ENCODE results near the gene ENTPD5.

ENTPD5 gene

GRCh38 chr14:74018586-74019407 lies at the start of gene ENTPD5, which contains the start of gene BBOF1:
TSS of gene ENTPD5 (minus strand) at chr14:74019288. CDS start at chr14:73988102, 31,186 bp downstream.
TSS of gene BBOF1 (plus strand) at chr14:74019349. CDS start at chr14:74019479, 130 bp downstream.
- DNase-seq (ENCODE audit: low spot score), result peak; percentile 98

- no peak for DNase-seq (ENCODE audit: low spot score)
These were observed 46.9 kb upstream of the ENTPD5 start for GRCh38 chr14:74065746-74066575.

- DNase-seq (ENCODE audit: low spot score), result no peak
These were observed 45.8 kb upstream of the ENTPD5 start for GRCh38 chr14:74064883-74065282.

- no peak for DNase-seq (ENCODE audit: low spot score)
These were observed 45.3 kb upstream of the ENTPD5 start for GRCh38 chr14:74064426-74064825.

- DNase-seq (ENCODE audit: low spot score), result no peak
These were observed 43.7 kb upstream of the ENTPD5 start for GRCh38 chr14:74062809-74063150.

- DNase-seq (ENCODE audit: low spot score), result peak; percentile 9
These were observed 30.9 kb upstream of the ENTPD5 start for GRCh38 chr14:74049876-74050495.

GRCh38 chr14:74048281-74048680 lies 29.2 kb upstream of the ENTPD5 start:
- no peak for DNase-seq (ENCODE audit: low spot score)

GRCh38 chr14:74045522-74045921 lies 26.4 kb upstream of the ENTPD5 start:
- no peak for DNase-seq (ENCODE audit: low spot score)

GRCh38 chr14:74042296-74042695 lies 23.2 kb upstream of the ENTPD5 start:
- DNase-seq (ENCODE audit: low spot score), result no peak

- peak; percentile 60 for DNase-seq (ENCODE audit: low spot score)
These were observed 19.2 kb upstream of the ENTPD5 start for GRCh38 chr14:74038020-74038859.

GRCh38 chr14:74035556-74035955 lies 16.5 kb upstream of the ENTPD5 start:
- DNase-seq (ENCODE audit: low spot score), result peak; percentile 24

GRCh38 chr14:74034572-74034971 lies 15.5 kb upstream of the ENTPD5 start:
- DNase-seq (ENCODE audit: low spot score), result no peak

- no peak for DNase-seq (ENCODE audit: low spot score)
These were observed 10.0 kb upstream of the ENTPD5 start for GRCh38 chr14:74029136-74029535.

- DNase-seq (ENCODE audit: low spot score), result no peak
These were observed 3.3 kb upstream of the ENTPD5 start for GRCh38 chr14:74022346-74022745.

- peak; percentile 44 for DNase-seq (ENCODE audit: low spot score)
These were observed 485 bp upstream of the ENTPD5 start for GRCh38 chr14:74019408-74020137.

GRCh38 chr14:74018174-74018585 lies 908 bp downstream of the ENTPD5 start:
- DNase-seq (ENCODE audit: low spot score), result peak; percentile 58

GRCh38 chr14:74015963-74016362 lies 3.1 kb downstream of the ENTPD5 start:
- no peak for DNase-seq (ENCODE audit: low spot score)

- DNase-seq (ENCODE audit: low spot score), result no peak
These were observed 3.9 kb downstream of the ENTPD5 start for GRCh38 chr14:74015176-74015575.

- no peak for DNase-seq (ENCODE audit: low spot score)
These were observed 4.8 kb downstream of the ENTPD5 start for GRCh38 chr14:74014299-74014698.

GRCh38 chr14:74008843-74009499 lies 10.1 kb downstream of the ENTPD5 start:
- no peak for DNase-seq (ENCODE audit: low spot score)

All from AG08395 (cell line).